ENCODE results near the gene USP38. TPM values are rescaled to one million over a fixed set of nuclear protein-coding genes. Genes with fewer than 3 reads are reported as not detected.

USP38 gene
- total RNA-seq, 1 donor from 2014 or later, result 6.7 TPM

DNA sequence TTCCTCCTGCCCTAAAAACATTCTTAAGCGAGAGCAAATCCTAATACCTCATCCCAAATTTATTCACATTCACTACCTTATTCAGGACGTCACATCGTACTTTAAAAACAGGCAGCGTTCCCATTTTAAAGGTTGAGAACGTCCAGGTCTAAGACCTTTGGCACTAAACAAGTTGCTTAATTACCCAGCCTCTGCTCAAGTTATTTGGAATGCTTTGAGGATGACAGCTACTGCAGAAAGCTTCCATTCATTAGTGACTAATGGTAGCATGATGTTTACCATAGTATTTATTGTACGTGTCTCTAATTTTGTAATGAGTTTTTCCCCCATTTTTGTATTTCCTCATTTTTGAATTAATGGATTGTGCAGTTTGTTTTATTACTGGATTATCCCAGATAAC lies 1.5 kb downstream of the USP38 start:
- TF ChIP-seq, protein P1, sequence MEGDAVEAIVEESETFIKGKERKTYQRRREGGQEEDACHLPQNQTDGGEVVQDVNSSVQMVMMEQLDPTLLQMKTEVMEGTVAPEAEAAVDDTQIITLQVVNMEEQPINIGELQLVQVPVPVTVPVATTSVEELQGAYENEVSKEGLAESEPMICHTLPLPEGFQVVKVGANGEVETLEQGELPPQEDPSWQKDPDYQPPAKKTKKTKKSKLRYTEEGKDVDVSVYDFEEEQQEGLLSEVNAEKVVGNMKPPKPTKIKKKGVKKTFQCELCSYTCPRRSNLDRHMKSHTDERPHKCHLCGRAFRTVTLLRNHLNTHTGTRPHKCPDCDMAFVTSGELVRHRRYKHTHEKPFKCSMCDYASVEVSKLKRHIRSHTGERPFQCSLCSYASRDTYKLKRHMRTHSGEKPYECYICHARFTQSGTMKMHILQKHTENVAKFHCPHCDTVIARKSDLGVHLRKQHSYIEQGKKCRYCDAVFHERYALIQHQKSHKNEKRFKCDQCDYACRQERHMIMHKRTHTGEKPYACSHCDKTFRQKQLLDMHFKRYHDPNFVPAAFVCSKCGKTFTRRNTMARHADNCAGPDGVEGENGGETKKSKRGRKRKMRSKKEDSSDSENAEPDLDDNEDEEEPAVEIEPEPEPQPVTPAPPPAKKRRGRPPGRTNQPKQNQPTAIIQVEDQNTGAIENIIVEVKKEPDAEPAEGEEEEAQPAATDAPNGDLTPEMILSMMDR (IDR thresholded peaks at IDR 0.05), result no peak
- intact Hi-C loops (cut with DNase I), result loop anchor here (10.0 kb wide), 1 partner anchor 1091 kb away; no protein-coding TSS in a partner anchor
- DNase-seq (ENCODE audit: low spot score in 2 of 2), result no peak
- Histone ChIP-seq H3K4me3 (peak overlapping the region; percentile 77 to 80), H3K4me1 (peaks cover 6 to 23% of the 10 kb centered on the region in 2 donors), H3K27ac (no peak overlapping the region), H3K36me3 (peaks cover 0 to 2% of the 10 kb centered on the region in 2 donors), H3K9me3 (no peaks in the 10 kb centered on the region), H3K27me3 (no peaks in the 10 kb centered on the region)

DNA sequence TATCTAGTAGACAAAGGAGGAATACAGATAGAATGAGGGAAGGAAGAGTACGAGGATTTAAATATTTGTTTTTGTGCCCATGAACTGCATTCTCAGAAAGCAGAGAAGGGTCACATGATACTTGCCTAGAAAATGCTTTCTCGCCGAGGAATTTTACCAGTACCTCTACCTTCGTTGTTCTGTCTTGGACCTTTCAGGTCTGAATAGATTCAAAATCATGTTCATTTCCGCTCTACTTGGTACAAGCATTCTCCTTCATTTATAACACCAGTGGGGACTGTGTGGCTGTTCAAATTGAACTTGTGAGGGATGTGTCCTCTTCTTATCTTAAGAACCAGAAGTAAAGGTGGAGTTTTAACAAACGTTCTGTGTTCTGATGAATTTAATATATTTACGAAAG lies 1.9 kb downstream of the USP38 start:
- Histone ChIP-seq H3K36me3 (peaks cover 3 to 6% of the 10 kb centered on the region in 2 donors), H3K27ac (no peak overlapping the region), H3K4me3 (peak overlapping the region; percentile 77 to 80), H3K9me3 (no peaks in the 10 kb centered on the region), H3K27me3 (no peaks in the 10 kb centered on the region), H3K4me1 (peaks cover 6 to 23% of the 10 kb centered on the region in 2 donors)
- no peak for DNase-seq (ENCODE audit: low spot score in 2 of 2)
- intact Hi-C loops (cut with DNase I), result loop anchor here (10.0 kb wide), 1 partner anchor 1092 kb away; no protein-coding TSS in a partner anchor
- TF ChIP-seq, protein P1 (IDR thresholded peaks at IDR 0.05), result no peak

DNA sequence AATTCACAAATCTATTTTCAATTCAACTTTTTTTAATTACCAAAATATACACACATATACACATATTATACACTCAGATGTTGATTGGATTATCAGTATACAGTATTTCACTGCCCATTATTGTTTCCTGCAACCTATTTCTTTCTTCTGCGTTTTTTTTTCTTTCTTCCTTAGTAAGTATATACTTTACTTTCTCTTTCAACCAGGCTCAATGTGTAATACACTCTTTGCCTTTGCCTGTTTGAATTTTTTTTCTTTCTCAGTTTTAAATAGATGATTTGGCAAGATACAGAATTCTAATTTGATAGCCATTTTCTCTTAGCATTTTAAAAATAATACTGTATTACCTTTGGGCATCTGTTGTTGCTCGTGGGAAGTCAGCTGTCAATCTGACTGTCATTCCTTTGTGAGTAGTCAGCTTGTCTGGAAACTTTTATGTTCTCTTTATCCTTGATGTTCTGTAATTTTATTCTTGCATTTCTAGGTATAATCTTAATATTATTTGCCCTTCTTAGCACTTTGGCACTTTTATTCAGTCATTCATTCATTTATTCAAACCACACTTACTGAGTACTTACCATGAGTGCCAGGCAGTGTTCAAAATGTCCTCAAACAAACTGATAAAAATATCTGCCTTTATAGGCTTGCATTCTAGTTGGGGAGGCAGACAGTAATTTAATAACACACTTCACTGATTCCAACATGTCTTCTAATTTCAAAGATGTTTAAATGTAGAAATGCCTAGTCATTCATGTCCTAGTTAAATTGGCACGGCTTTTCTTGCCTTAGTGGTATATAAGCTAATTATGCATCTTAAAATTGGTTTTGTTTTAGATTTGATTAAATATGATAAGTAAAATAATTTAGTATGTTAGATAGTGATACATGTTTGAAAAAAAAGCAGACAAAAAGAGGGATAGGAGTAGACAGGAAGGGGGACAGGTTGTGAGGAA lies 3.7 kb downstream of the USP38 start:
- Histone ChIP-seq H3K27ac (no peak overlapping the region), H3K9me3 (no peaks in the 10 kb centered on the region), H3K36me3 (peaks cover 7 to 10% of the 10 kb centered on the region in 2 donors), H3K27me3 (no peaks in the 10 kb centered on the region), H3K4me3 (peak overlapping the region; percentile 77 to 80), H3K4me1 (peaks cover 6 to 21% of the 10 kb centered on the region in 2 donors)
- intact Hi-C loops (cut with DNase I), result loop anchor here (10.0 kb wide), 1 partner anchor 1094 kb away; no protein-coding TSS in a partner anchor
- no peak for DNase-seq (ENCODE audit: low spot score in 2 of 2)
- TF ChIP-seq, protein P1 (IDR thresholded peaks at IDR 0.05), result no peak

DNA sequence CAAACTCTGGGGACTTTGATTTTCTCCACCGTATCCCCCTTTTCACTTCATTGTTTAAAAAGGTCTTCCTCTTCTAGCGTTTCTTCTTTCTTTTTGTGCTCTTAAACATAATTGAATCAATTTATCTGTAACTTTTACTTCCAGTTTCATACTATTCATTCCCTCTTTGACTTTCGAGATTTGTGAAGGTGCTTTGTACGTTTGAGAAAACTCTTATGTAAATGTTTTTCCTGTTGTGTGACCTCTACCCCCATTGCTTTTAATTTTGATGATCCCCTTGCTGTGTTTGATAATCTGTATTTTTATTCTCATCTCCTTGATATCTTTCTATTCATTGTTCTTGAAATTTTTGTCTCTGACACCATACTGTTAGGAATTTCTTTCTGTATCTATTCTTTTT lies 4.8 kb downstream of the USP38 start:
- no peaks in the 10 kb centered on the region for H3K27me3 ChIP-seq
- peaks cover 11 to 13% of the 10 kb centered on the region in 2 donors for H3K36me3 ChIP-seq
- no peaks in the 10 kb centered on the region for H3K9me3 ChIP-seq
- intact Hi-C loops (cut with DNase I), result loop anchor here (10.0 kb wide), 1 partner anchor 1095 kb away; no protein-coding TSS in a partner anchor
- peaks cover 4 to 17% of the 10 kb centered on the region in 2 donors for H3K4me1 ChIP-seq
- no peak overlapping the region for H3K27ac ChIP-seq
- TF ChIP-seq, protein P1 (IDR thresholded peaks at IDR 0.05), result no peak
- DNase-seq (ENCODE audit: low spot score in 2 of 2), result no peak
- H3K4me3 ChIP-seq, result no peak overlapping the region

DNA sequence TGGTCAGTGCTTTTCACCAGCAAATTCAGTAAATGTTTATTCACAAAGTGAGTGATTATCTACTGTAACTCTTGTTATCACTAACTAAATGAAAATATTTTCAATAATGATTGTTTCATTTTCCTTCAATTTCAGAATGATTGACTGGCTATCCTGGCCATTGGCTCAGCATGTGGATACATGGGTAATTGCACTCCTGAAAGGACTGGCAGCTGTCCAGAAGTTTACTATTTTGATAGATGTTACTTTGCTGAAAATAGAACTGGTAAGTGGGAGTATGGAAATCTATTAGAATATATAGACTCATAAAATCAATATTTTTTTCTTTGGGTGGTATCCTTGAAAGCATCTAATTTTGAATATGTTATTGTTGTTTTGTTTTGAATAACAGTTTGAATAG lies 10.9 kb downstream of the USP38 start:
- intact Hi-C loops (cut with DNase I), result no loop called here
- Histone ChIP-seq H3K4me3 (no peak overlapping the region), H3K27me3 (no peaks in the 10 kb centered on the region), H3K4me1 (no peaks in the 10 kb centered on the region), H3K9me3 (no peaks in the 10 kb centered on the region), H3K27ac (no peak overlapping the region), H3K36me3 (peaks cover 43 to 60% of the 10 kb centered on the region in 2 donors)
- DNase-seq (ENCODE audit: low spot score in 2 of 2), result no peak
- TF ChIP-seq, protein P1 (IDR thresholded peaks at IDR 0.05), result no peak

All from ascending aorta (tissue), 2 donors.